HG03432 (cell line): Measurements from ENCODE around the gene HTR3C.
"Not testable (repeated sequence)": the region's sequence is repeated elsewhere in the genome, so short reads cannot be mapped to it uniquely, and the experiment has no call there.

Experiments used
- ATAC-seq: cut with Tn5 transposase; IDR thresholded peaks from one replicate; pipeline ENCODE4 v1.9.1; 2021; ENCODE audit warnings: mild to moderate bottlenecking, moderate library complexity; ENCODE audit not compliant: unreplicated experiment

HTR3C gene

GRCh38 chr3:184029443-184029842 lies 23.4 kb upstream of the HTR3C start:
- ATAC-seq = no peak

- no peak for ATAC-seq
These were observed 22.3 kb upstream of the HTR3C start for GRCh38 chr3:184030536-184030935.

DNA sequence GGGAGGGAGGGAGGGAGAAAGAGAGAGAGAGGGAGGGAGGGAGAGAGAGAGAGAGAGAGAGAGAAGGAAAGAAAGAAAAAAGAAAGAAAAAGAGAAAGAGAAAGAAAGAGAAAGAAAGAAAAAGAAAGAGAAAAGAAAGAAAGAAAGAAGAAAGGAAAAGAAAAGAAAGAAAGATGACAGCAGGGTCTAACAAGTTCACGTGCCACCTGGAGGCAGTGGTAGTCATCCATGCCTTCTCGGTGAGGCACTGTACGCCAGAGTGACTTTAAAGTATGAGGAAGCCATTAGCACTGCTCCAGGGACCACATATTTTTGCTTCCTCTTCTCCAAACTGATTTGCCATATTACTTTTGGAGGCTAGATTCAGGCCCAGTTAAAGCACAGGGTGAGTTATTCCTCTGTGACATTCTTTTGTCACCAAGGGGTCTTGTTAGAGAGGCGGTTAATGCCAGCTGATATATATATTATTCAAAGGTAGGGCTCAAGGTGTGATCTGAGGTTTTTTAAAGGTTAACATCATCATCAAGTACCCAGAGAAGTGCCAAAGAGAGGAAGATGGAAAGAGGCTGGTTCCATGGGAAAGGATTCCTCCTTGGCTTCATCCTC lies 21.6 kb upstream of the HTR3C start, which contains the start of gene HTR3D:
Gene HTR3D (plus strand): TSS at position 556 of the 606 bp plus-strand sequence. CDS start 0 bp downstream, at position 556.
- ATAC-seq = no peak

GRCh38 chr3:184037816-184038215 lies 15.0 kb upstream of the HTR3C start:
- ATAC-seq = no peak

- ATAC-seq = not testable (repeated sequence)
These were observed 14.5 kb upstream of the HTR3C start for GRCh38 chr3:184038307-184038706.

- no peak for ATAC-seq
These were observed 13.4 kb upstream of the HTR3C start for GRCh38 chr3:184039414-184039813.

- ATAC-seq = no peak
These were observed 12.8 kb upstream of the HTR3C start for GRCh38 chr3:184040010-184040409.

DNA sequence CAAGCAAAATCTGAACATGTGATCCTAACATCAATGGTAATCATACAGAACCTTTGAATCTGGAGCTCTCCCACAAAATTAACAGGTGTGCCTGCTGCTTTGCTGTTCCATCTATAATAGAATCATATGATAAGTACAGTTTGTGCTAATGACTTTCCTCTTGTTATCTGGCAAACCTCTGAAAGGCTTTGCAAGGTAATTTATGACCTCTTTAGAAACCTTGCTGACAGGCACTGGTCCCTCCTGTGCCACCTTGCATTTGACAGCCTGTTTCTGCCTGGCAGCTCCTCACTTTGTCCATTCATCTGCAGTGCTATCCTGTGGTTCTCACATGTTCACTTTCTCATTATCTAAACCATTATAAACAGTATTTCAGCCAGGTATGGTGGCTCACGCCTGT lies 10.2 kb upstream of the HTR3C start:
- ATAC-seq = no peak

GRCh38 chr3:184045995-184046394 lies 6.9 kb upstream of the HTR3C start:
- ATAC-seq = no peak

DNA sequence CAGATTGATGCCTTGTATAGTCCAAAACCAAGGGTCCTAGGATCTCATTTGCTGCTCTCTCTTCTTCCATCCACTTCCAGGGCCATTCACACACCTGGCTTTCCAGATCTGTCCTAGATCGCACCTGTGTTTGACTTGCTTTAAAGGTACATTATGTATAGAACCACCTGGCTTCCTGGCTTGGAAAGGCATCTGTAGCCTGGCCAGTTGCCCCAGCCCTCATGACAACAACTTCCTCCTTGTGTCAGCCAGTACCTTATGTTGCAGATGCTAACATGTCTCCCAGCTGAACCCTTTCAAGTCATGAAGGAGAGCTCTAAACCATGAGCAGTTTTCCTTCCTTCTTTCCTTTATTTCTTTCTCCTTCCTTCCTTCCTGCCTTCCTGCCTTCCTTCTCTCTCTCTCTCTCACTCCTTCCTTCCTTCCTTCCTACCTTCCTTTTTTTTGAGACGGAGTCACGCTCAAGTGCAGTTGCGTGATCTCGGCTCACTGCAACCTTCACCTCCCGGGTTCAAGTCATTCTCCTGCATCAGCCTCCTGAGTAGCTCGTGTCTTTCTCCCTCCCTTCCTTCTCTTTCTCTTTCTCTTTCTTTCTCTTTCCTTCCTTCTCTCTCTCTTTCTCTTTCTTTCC lies 2.5 kb upstream of the HTR3C start:
- no peak for ATAC-seq

DNA sequence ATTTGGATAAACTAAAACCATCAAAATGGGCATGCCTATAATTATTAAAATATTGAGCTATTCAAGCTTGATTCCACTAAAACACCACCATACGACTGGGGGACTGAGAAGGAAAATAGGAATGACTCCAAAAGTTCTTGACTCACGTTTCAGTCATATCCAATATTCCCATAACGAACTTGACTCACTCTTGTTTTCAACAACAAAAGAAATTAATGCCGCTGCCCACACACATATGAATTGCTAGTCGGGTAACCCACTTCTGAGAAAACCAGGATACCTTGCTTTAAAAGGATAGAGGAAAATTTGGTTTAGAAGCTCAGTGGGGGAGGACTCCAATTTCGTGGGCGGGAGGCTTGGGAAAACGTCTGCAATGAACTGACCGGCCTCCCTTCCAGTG lies 5.2 kb downstream of the HTR3C start:
- no peak for ATAC-seq

DNA sequence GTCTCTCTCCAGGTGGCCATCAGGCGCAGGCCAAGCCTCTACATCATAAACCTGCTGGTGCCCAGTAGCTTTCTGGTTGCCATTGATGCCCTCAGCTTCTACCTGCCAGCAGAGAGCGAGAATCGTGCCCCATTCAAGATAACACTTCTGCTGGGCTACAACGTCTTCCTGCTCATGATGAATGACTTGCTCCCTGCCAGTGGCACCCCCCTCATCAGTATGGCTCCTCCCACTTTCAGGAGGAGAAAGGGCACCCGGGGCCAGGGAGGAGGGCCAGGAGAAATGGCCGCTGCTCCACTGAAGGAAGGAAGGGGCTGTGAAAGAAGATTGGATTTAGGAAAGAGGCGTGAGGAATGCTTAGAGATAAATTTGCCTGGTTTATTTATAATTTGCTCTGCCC lies 6.6 kb downstream of the HTR3C start:
- no peak for ATAC-seq

- ATAC-seq = no peak
These were observed 9.8 kb downstream of the HTR3C start for GRCh38 chr3:184062637-184063036.

DNA sequence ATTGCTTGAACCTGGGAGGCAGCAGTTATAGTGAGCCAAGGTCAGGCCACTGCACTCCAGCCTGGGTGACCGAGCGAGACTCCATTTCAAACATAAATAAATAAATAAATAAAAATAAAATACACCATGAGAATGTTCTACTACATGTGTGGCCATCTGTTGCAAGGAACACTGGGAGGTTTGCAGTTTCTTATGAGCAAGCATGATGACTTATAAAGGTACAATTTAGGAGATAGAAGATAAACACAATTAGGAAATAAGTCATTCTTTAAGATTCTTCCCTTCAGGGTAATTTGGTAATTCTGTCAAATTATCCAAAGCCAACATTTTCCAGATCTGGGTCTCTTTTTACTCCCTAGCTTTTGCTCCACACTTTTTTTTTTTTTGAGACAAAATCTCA lies 13.4 kb downstream of the HTR3C start:
- ATAC-seq = no peak

DNA sequence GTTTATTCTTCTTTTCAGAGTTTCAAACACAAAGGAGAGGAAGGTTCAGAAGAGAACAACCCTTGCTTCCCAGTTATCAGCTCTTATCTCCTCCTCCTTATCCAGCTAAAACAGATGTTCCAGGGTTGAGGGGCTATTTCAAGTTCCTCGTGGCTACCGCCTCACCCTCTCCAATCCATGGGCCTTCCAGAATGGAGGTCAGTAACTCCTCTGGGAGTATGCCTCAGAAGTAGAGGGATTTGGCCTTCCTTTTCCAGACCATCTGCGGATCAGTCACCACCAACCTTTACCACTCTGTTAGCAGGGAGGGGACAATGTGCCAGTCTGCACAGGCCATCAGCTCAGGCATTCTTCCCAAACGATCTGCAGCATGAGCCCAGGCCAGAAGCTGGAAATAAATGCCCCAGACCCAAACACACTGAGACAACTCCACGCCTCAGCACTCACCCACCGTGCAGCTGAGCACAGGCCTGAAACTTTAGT lies 14.8 kb downstream of the HTR3C start:
- no peak for ATAC-seq

DNA sequence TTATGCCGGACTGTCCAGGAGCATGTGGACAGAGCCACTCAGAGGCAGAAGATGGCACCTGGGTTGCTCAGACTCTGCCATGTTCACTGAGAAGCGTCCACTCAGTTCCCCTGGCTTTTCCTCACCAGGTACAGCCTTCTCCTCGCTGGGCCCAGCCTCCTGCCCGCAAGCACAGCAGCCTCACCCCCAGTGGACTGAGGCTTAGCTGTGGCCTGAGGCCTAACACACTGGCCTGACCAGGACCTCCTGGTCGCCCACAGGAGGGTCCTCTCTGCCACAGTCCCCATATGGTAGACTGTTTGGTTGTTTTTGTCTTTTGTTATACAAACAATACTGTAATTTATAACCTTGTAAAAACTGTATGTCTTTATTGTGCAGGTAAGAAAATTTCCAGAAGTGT lies 15.5 kb downstream of the HTR3C start:
- no peak for ATAC-seq

GRCh38 chr3:184071142-184071541 lies 18.3 kb downstream of the HTR3C start:
- ATAC-seq = not testable (repeated sequence)

- ATAC-seq = no peak
These were observed 20.8 kb downstream of the HTR3C start for GRCh38 chr3:184073621-184074020.

- ATAC-seq = no peak
These were observed 23.1 kb downstream of the HTR3C start for GRCh38 chr3:184075901-184076300.

DNA sequence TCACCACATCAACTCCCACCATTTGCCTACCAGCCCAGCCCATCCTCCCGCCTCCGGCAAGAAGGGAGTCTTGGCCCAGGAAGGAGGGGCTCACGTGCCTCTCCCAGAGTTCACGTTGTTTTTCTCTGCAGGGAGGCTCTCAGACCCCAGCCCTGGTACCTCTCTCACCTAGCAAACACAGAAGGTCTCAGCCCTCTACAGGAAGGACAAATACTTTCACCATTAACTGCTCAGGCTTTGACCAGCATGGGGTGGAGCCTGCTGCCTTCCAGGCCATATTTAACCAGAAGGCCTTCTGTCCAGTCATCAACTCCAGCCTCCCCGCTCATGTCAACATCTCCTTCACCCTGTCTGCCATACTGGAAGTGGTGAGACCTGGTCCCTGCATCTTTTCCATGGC lies 25.0 kb downstream of the HTR3C start:
- no peak for ATAC-seq

GRCh38 chr3:184078851-184079250 lies 26.0 kb downstream of the HTR3C start:
- no peak for ATAC-seq

DNA sequence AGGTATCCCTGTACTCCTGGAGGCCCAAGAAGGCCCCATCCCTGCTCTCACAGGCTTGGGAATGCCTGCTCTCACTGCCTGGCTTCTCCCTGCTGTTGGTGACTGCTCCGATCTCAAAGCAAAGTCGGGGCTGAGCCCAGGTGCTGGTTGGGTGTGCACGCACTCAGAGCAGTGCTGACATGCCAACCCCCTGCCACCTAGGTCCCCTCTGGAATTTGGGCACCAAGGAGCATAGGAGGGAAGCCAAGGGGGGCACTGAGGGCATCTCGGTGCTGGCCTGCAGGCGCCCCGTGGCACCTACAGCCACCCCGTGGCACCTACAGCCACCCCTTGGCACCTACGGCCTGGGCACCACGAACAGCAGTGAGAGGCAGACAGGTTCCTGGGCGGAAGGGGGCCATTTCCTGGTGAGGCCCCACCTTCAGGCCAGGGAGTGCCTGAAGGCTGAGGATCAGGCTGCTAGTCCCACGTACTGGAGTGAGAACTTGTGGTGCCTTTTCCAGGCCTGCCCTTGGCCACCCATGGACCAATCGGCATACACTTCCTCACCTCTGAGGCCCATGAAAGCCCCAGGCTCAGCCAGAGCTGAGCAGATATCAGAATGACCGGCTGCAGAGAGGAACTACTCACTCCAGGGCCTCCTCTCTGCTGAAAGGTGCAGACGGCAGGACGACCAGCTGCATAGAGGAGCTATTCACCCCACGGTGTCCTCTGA lies 28.4 kb downstream of the HTR3C start:
- no peak for ATAC-seq
